Stomach (tissue), 9 donors: ENCODE results near the gene KCNK5. TPM values are rescaled to one million over a fixed set of nuclear protein-coding genes. Genes with fewer than 3 reads are reported as not detected.

ENCODE experiments used
- DNase-seq, 2 donors: peaks; one replicate each; pipeline versions ENCODE4 v3.0.0 to v3.0.0-alpha.2; 2013 to 2019
- H3K27ac ChIP-seq, 5 donors: fragments of 200-600 bp in 4 of 5; sonication (generic) in 4 of 5; one replicate each; pipeline ENCODE4 v1.5.1; 2013 to 2019; ENCODE audit warnings: mild to moderate bottlenecking in 1 of 5, moderate library complexity in 1 of 5
- H3K27me3 ChIP-seq, 3 donors: fragments of 200-600 bp; sonication (generic); one replicate each; pipeline ENCODE4 v1.5.1; 2017 to 2019; ENCODE audit warnings: mixed run types in 1 of 3
- H3K36me3 ChIP-seq, 4 donors: fragments of 200-600 bp; sonication (generic); 1 replicate in 3 of 4; 2 replicates in 1 of 4; pipeline ENCODE4 v1.5.1; 2016 to 2019
- H3K4me1 ChIP-seq, 4 donors: fragments of 200-600 bp; sonication (generic); one replicate each; pipeline ENCODE4 v1.5.1; 2016 to 2019
- H3K4me3 ChIP-seq, 4 donors: fragments of 200-600 bp; sonication (generic) in 3 of 4; one replicate each; pipeline ENCODE4 v1.5.1; 2016 to 2019; ENCODE audit warnings: mild to moderate bottlenecking in 1 of 4
- H3K9me3 ChIP-seq, 4 donors: fragments of 200-600 bp; sonication (generic); one replicate each; pipeline ENCODE4 v1.5.1; 2016 to 2019
- EP300 ChIP-seq: sonication (generic); formaldehyde crosslinking; IDR thresholded peaks from one replicate; pipeline ENCODE4 v1.6.1; 2017; ENCODE audit warnings: antibody characterized with exemption
- POLR2A ChIP-seq, 4 donors: fragments of 450-650 bp; IDR thresholded peaks; one replicate each; pipeline ENCODE4 v1.6.1; 2016; ENCODE audit warnings: antibody characterized with exemption in 4 of 4, control low read depth in 2 of 4, mild to moderate bottlenecking in 1 of 4, moderate library complexity in 1 of 4
- POLR2AphosphoS5 ChIP-seq, 3 donors: sonication (generic); formaldehyde crosslinking; IDR thresholded peaks; one replicate each; pipeline ENCODE4 v1.6.1; 2016; ENCODE audit warnings: antibody characterized with exemption in 3 of 3
- WGBS, 5 donors: extraction: QIAGEN DNeasy Blood & Tissue Kit in 3 of 5; methylation state at CpG; one replicate each; pipeline versions ENCODE4 v1.1.5 to v1.1.7; 2013 to 2018; 5-methylcytosine and 5-hydroxymethylcytosine counted together
- intact Hi-C: fragments of 100-400 bp; cut with DNase I; formaldehyde crosslinking; loops from one replicate; pipeline ENCODE4 v1.15.1; 2023; ENCODE audit warnings: low total_unique reads
- polyA plus RNA-seq, 3 donors: library from polyadenylated mRNA; stranded (reverse); fragments of 200-250 nt; gene quantifications; one replicate each; pipeline ENCODE4 v1.2.3, GENCODE V29; 2013
- total RNA-seq, 5 donors: library from RNA; depleted of rRNA; stranded (reverse); fragments of >200 nt; gene quantifications; one replicate each; pipeline versions ENCODE4 v1.1.0 to v1.2.3, GENCODE V29; 2014 to 2016
- TF ChIP-seq, protein P1 (sequence below), 7 experiments: fragments of 450-650 bp in 4 of 7; fragments of 200-600 bp in 3 of 7; sonication (generic) in 3 of 7; IDR thresholded peaks; one replicate each; pipeline ENCODE4 v1.5.1; 2016 to 2019; ENCODE audit warnings: antibody characterized with exemption in 7 of 7, control low read depth in 2 of 7, mild to moderate bottlenecking in 1 of 7
- donor health status: healthy with polysubstance abuse.
- donor health status: Bipolar disorder and iron deficiency.
- donor health status: healthy.

The KCNK5 gene
- total and polyA plus RNA-seq, 8 donors: 4.9 to 30.7 (median 10.3) TPM

DNA sequence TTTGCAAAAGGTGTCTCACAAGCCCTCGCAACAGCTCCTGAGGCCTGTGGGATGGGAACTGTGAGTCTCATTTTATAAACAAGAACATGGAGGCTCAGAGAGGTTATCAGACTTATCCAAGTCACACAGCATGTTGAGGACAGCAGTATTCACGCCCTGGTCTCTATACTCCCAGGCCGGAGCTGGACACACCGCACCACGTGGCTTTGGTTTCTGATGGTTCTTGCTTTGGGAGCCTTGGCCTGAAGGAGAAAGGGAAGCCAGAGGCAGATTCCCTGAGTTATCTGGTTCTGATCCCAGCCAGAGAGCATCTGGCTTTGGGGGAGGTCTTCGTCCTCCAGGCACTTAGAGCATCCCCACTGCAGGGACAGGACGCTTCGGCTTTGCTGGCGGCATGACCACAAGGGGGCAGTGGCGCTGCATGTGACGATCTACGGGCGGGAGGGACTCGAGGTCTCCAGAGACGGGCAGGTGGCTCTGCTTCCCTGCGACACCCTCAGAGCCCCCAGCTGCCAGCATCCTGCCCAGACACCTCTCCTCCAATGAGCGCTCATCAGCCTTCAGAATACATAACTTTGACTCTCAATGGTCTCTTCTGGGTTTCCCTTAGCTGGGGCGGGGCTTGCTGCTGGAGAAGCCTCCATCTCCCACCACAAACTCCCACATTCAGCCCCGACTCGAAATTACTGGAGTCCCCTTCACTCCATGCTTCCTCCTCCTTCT is 62.9 kb downstream of the KCNK5 start:
- intact Hi-C loops: loop anchor here (5.0 kb wide), 1 partner anchor 136 kb away; no protein-coding TSS in a partner anchor
- Histone ChIP-seq H3K27me3 (peaks cover 0 to 21% (median 0%) of the 10 kb centered on the region in 3 donors), H3K36me3 (no peaks in the 10 kb centered on the region), H3K4me1 (peaks cover 6 to 22% (median 11%) of the 10 kb centered on the region in 4 donors), H3K4me3 (no peak overlapping the region), H3K9me3 (peaks cover under 1 to 2% (median under 1%) of the 10 kb centered on the region in 4 donors), H3K27ac (no peak overlapping the region)
- WGBS, 5 donors: 28 to 33% (median 31%) methylated on average over 18 to 20 of the region's 20 CpGs
- DNase-seq: peak; percentile 81 to 92
- TF ChIP-seq POLR2AphosphoS5 (IDR thresholded peaks at IDR 0.05): peak in 1 of 3 donors; percentile 24
- TF ChIP-seq POLR2A (IDR thresholded peaks at IDR 0.05): no peak
- TF ChIP-seq, protein P1, sequence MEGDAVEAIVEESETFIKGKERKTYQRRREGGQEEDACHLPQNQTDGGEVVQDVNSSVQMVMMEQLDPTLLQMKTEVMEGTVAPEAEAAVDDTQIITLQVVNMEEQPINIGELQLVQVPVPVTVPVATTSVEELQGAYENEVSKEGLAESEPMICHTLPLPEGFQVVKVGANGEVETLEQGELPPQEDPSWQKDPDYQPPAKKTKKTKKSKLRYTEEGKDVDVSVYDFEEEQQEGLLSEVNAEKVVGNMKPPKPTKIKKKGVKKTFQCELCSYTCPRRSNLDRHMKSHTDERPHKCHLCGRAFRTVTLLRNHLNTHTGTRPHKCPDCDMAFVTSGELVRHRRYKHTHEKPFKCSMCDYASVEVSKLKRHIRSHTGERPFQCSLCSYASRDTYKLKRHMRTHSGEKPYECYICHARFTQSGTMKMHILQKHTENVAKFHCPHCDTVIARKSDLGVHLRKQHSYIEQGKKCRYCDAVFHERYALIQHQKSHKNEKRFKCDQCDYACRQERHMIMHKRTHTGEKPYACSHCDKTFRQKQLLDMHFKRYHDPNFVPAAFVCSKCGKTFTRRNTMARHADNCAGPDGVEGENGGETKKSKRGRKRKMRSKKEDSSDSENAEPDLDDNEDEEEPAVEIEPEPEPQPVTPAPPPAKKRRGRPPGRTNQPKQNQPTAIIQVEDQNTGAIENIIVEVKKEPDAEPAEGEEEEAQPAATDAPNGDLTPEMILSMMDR (IDR thresholded peaks at IDR 0.05): peak in 6 of 7 experiments; percentile 28 to 90 (median 82)

DNA sequence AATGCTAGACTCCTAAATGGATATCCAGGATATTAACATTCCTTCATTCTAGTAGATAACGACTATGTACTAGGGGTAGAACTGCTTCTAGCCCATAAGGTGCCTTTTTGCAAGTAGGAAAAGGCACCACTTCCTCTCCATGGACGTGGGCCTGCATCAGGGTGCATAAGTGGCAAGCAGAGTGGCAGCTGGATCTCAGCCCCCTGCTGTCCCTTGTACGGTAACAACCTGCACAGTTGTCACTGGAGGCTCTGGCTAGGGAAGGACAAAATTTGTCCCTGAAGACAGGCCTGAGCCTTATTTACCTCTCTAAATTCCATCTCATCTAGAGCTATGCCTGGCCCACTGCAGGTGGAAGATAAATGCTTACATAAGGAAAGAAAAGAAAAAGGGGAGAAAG is 71.8 kb downstream of the KCNK5 start:
- WGBS, 5 donors: 66 to 75% (median 70%) methylated on average over 3 of the region's 3 CpGs
- no peak for TF ChIP-seq POLR2A (IDR thresholded peaks at IDR 0.05)
- no peak for TF ChIP-seq EP300
- no peak for TF ChIP-seq POLR2AphosphoS5 (IDR thresholded peaks at IDR 0.05)
- TF ChIP-seq, protein P1 (IDR thresholded peaks at IDR 0.05): no peak
- H3K27me3 ChIP-seq: no peaks in the 10 kb centered on the region
- H3K27ac ChIP-seq: no peak overlapping the region
- intact Hi-C loops: no loop called here
- H3K9me3 ChIP-seq: peaks cover 0 to 10% (median 4%) of the 10 kb centered on the region in 4 donors
- H3K4me1 ChIP-seq: no peaks in the 10 kb centered on the region
- no peak for DNase-seq
- H3K4me3 ChIP-seq: no peak overlapping the region
- no peaks in the 10 kb centered on the region for H3K36me3 ChIP-seq

DNA sequence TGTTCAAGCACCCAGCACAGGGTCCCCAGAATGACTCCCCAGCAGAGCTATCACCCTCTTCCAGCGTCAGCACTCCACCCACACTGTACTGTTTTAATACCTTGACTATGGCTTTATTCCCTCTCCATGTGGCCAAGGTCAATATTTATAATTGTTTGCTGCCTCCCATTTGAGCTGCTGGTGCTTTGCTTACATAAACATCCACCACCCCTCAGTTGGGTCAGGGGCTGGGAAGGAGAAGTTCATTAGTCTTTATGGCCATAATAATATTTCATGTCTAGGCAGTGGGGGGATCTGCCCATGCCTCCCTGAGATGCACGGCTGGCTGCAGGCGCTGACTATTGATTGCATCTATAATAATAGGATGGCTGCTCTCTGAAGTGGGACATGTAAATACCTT is 72.5 kb downstream of the KCNK5 start:
- intact Hi-C loops: no loop called here
- no peaks in the 10 kb centered on the region for H3K4me1 ChIP-seq
- peaks cover 0 to 3% (median 0%) of the 10 kb centered on the region in 3 donors for H3K27me3 ChIP-seq
- TF ChIP-seq EP300: no peak
- TF ChIP-seq POLR2AphosphoS5 (IDR thresholded peaks at IDR 0.05): no peak
- TF ChIP-seq, protein P1 (IDR thresholded peaks at IDR 0.05): no peak
- TF ChIP-seq POLR2A (IDR thresholded peaks at IDR 0.05): no peak
- DNase-seq: no peak
- WGBS, 5 donors: 62 to 73% (median 69%) methylated on average over 3 of the region's 3 CpGs
- no peaks in the 10 kb centered on the region for H3K36me3 ChIP-seq
- no peak overlapping the region for H3K4me3 ChIP-seq
- peaks cover 0 to 10% (median 4%) of the 10 kb centered on the region in 4 donors for H3K9me3 ChIP-seq
- no peak overlapping the region for H3K27ac ChIP-seq

DNA sequence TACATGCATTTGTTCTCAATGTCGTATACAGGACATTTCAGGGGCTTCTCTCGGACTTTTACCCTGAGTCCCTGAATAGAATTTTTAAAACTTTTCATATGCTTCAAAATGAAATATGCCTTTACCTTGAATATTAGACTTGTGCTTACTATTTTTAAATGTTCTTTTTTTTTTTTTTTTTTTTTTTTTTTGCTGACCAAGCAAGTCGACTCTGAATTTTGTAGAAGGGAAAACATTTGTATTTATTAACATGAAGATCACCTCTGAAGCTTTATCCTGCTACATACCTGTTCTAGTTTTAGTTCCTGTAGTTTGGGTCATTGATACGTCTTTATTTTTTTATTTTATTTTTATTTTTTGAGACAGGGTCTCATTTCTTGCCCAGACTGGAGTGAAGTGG is 74.6 kb downstream of the KCNK5 start:
- no peaks in the 10 kb centered on the region for H3K36me3 ChIP-seq
- H3K9me3 ChIP-seq: peaks cover 0 to 8% (median 3%) of the 10 kb centered on the region in 4 donors
- no peak overlapping the region for H3K27ac ChIP-seq
- TF ChIP-seq POLR2A (IDR thresholded peaks at IDR 0.05) (no peak), EP300 (no peak), POLR2AphosphoS5 (IDR thresholded peaks at IDR 0.05) (no peak)
- TF ChIP-seq, protein P1 (IDR thresholded peaks at IDR 0.05): no peak
- intact Hi-C loops: no loop called here
- DNase-seq: no peak
- 72 to 93% (median 86%) methylated on average over 4 of the region's 4 CpGs for WGBS, 5 donors
- no peak overlapping the region for H3K4me3 ChIP-seq
- peaks cover 0 to 3% (median 0%) of the 10 kb centered on the region in 3 donors for H3K27me3 ChIP-seq
- H3K4me1 ChIP-seq: no peaks in the 10 kb centered on the region
